SU-DHL-6 (cell line): Measurements from ENCODE around the gene TFEB.

Experiments
- EZH2phosphoT487 ChIP-seq: fragments of 200-600 bp; sonication (generic), shearing (Covaris generic); conservative IDR thresholded peaks from 2 replicates; pipeline ENCODE4 v1.6.1; 2018; ENCODE audit warnings: mild to moderate bottlenecking, antibody characterized with exemption, low read length, moderate library complexity, mixed read lengths
- TF ChIP-seq, protein P1 (sequence below): fragments of 200-600 bp; sonication (generic); IDR thresholded peaks from one replicate; pipeline ENCODE4 v1.5.1; 2017; ENCODE audit warnings: antibody characterized with exemption, mild to moderate bottlenecking, low read length, moderate library complexity; ENCODE audit not compliant: insufficient read depth, poor library complexity, severe bottlenecking

DNA sequence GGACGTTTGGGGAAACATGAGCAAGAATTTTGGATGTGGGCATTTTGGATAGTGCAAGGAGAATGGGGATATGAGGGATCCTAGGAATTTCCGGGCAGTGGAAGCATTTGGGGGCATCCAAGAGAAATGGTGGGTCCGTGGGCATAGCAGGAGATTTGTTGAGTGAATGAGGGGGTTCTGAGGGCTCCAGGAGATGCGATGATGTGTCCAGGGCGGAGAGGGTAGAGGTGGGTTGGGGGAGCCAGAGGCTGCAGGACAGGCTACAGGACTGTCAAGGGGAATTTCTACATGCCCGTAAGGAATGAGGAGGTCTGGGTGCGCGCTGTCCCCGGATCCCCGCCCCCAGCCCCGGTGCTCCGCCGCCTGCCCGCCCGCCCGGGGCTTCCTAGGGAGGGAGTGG lies 43.9 kb upstream of the TFEB start:
- TF ChIP-seq, protein P1, sequence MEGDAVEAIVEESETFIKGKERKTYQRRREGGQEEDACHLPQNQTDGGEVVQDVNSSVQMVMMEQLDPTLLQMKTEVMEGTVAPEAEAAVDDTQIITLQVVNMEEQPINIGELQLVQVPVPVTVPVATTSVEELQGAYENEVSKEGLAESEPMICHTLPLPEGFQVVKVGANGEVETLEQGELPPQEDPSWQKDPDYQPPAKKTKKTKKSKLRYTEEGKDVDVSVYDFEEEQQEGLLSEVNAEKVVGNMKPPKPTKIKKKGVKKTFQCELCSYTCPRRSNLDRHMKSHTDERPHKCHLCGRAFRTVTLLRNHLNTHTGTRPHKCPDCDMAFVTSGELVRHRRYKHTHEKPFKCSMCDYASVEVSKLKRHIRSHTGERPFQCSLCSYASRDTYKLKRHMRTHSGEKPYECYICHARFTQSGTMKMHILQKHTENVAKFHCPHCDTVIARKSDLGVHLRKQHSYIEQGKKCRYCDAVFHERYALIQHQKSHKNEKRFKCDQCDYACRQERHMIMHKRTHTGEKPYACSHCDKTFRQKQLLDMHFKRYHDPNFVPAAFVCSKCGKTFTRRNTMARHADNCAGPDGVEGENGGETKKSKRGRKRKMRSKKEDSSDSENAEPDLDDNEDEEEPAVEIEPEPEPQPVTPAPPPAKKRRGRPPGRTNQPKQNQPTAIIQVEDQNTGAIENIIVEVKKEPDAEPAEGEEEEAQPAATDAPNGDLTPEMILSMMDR = no peak
- TF ChIP-seq EZH2phosphoT487 = no peak
